ENCODE data around the gene ANKRD17.

- TF ChIP-seq CTCF (IDR thresholded peaks at IDR 0.05; ENCODE audit: insufficient read depth, low read depth, low read length) (no peak), EZH2 (IDR thresholded peaks at IDR 0.05; ENCODE audit: insufficient read depth, low read length) (no peak)
These were observed 207.0 kb downstream of the ANKRD17 start for GRCh38 chr4:73051625-73052024.
